HG02571 (cell line): ENCODE results near the gene IL3.

Experiments
- ATAC-seq: cut with Tn5 transposase; IDR thresholded peaks from one replicate; pipeline ENCODE4 v1.9.1; 2021; ENCODE audit warnings: mild to moderate bottlenecking, moderate library complexity; ENCODE audit not compliant: unreplicated experiment

Gene IL3

GRCh38 chr5:132060501-132061161 is at the start of gene IL3:
Gene IL3, plus strand, starts transcription at chr5:132060655. Its CDS starts 52 bp downstream, at chr5:132060707.
- ATAC-seq: no peak

DNA sequence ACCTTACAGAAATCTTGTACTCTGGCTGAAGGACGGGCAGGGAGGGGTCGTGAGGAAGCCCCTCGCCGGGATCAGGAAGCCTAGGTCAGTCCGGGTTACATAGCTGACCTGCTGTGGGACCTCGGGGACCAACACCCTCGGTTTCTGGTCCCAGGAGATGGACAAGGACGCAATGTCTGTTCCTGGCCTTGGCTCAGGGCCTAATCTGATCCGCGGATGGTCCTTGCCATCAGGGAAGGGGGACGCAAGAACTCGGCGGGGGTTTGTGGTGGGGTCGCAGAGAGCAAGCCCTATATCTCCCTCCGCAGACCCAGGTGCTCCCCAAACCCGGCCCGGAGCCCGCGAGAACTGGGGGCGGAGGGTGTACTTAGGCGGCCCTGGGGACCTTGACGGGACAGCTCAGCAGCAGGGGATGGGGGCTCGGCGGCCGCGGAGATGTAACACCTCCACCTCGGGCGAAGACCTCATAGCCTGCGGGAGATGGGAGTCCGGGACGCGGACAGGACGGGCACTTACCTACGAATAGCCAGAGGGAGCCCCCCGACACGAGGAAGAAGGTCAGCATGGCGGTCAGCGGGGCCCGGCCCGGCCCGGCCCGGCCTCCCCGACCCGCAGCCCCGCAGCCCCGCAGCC is 49.4 kb upstream of the IL3 start:
- ATAC-seq: no peak

GRCh38 chr5:132011622-132012343 is 48.7 kb upstream of the IL3 start, which contains the start of gene ACSL6:
Gene ACSL6, minus strand, starts transcription at chr5:132011658. Its CDS starts 105 bp downstream, at chr5:132011553.
- no peak for ATAC-seq

DNA sequence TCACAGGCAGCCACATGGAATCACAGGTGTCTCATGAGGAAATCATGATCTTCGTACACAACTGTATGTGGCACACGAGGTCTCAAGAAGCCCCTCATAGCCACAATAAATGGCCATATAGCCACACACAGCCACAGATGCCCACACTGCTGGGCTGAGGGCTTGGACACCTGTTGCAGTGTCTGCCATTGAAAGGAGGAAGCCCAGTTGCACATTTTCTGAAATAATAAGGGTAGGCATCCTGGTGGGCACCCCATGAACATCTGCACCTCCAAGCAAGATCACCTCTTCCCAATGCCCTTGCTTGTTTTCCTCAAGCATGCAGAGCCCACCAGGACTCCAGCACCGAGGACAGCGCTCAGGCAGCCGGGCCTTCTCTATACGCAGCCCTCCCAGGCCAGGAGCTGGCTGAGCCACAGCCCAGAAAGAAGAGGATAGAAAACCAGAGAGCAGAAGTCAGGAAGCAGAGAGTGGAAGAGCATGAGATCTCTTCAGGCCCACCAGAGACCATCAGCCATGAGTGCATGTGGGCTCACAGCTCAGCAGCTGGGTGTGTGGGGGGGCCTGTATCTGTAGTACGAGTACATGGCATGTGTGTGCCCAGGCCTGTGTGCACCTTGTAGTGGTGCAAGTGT is 48.0 kb upstream of the IL3 start:
- ATAC-seq: no peak

DNA sequence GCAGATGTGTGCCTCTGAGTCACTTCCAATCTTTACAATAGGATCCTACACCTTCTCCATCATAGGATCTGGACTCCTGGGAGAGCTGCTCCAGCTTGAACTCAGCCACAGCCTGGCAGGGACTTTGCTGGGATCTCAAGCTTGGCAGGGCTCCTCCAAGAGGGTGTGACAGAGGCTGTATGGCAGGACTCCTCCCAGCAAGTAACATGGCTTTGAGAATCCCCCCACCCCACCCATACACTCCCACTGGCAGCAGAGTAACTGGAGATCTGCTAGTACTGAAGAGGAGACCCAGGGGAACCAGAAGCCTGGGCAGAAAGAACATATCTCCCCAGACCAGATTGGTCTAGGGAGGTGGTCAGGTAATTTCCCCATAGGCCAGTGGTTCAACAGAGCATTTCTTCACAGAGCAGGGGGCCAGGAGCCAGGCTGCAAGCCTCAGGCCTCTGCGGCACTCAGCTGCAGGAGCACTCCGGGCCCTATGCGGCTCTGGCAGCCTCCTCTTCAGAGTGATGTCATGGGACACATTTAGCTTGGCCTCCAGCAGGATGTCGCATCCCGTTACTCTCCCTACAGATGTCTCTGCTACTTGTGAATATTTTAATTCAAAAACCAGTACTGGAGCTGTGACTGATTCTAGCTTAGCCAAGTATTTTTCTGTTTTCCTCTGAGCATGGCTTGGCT is 47.3 kb upstream of the IL3 start:
- no peak for ATAC-seq

DNA sequence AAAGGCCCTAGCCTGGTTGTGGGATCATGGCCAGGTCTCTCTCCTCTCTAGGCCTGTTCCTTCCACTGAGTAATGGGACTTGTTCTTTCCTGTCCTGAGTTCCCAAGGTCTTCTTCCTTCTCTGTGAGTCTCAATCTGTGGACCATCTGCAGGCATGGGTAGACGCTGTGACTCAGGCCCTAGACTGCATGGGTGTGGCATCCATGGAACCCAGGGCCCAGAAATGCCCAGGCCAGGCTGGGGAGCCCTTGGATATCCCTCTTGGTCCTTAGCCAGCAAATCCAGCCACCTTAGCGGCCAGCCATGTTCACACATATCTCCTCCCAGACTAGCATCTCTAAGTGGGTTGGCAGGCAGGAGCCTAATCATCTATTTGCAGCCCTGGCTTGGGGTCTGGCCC is 46.7 kb upstream of the IL3 start:
- no peak for ATAC-seq

GRCh38 chr5:132016721-132017250 is 43.7 kb upstream of the IL3 start:
- ATAC-seq: no peak

GRCh38 chr5:132017316-132017715 is 43.1 kb upstream of the IL3 start:
- ATAC-seq: no peak

DNA sequence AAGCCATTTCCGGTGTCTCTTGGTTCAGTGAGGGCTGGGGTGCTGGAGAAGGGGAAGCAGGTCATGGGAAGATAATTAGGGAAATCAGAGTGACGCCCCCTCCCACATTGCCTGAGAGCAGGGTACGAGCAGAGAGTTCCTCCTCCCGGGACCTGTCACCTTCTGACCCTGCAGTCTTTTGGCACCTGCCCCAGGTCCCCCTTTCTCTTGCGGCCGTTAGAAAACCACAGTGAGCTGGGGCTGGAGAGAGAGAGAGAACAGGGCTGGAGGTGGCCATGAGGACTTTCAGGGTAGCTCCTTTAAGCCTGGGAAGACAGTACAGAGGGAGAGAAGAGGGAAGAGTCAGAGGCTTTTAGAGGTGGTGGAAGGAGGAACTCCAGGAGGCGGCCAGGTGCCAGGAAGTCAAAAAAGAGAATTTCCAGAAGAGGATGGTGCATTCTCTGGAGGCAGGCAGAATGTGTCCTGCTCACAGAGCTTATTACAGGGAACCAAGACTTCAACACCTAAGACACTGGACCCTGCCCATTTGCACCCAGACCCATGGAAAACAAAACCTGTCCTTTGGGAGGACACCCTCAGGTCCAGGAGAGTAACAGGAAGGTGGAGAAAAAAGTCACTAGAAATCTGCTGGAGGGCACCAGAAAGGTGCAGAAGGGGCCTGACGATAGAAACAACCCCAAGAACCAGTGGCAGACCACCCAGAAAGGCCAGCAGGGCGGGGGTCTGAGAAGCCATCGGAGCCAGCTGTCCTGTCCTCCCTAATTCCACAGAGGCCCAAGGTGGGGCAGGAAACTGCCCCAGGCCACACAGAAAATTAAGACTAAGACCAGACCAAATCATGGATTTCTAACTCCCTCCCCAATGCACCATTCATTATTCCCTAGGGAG is 42.5 kb upstream of the IL3 start:
- ATAC-seq: no peak

GRCh38 chr5:132019337-132019736 is 41.1 kb upstream of the IL3 start:
- ATAC-seq: no peak

- peak; percentile 99 for ATAC-seq
Measured at GRCh38 chr5:132019857-132020555, 40.4 kb upstream of the IL3 start.

- ATAC-seq: peak; percentile 15
Measured at GRCh38 chr5:132020568-132021339, 39.7 kb upstream of the IL3 start.

DNA sequence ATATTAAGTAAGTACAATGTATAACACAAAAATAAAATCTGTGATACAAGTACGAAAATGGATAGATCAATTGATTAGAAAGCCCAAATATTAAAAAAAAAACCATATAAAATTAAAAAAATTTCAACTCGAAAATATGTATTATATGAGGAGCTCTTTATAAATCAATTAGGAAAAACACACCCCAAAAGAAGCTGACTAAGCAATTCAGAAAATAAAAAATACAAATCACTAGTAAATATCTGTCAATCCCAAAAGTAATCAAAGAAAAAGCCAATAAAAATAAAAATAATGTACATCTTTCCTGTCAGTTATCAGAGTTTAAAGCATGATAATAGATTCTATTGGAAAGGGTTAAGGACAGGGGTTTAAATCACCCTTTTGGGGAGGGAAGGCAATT is 38.8 kb upstream of the IL3 start:
- no peak for ATAC-seq

DNA sequence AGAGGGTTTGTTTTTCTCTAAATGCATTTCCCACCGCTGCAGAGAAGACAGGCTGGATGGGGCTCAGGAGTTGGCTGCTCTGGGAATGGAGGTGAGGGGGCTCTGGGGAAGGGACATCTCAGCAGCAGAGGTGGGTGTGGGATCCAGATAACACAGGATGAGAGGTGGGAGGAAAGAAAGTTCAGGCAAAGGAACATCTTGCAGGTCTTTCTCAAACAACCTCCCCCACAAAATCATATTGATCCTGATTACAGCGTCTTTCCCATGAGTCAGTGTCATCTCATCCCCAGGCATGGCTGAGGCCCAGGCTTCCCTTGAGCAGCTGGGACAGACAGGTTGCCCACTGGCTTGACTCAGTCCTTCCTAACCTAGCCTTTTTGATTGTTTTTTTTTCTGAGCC is 37.7 kb upstream of the IL3 start:
- ATAC-seq: no peak

DNA sequence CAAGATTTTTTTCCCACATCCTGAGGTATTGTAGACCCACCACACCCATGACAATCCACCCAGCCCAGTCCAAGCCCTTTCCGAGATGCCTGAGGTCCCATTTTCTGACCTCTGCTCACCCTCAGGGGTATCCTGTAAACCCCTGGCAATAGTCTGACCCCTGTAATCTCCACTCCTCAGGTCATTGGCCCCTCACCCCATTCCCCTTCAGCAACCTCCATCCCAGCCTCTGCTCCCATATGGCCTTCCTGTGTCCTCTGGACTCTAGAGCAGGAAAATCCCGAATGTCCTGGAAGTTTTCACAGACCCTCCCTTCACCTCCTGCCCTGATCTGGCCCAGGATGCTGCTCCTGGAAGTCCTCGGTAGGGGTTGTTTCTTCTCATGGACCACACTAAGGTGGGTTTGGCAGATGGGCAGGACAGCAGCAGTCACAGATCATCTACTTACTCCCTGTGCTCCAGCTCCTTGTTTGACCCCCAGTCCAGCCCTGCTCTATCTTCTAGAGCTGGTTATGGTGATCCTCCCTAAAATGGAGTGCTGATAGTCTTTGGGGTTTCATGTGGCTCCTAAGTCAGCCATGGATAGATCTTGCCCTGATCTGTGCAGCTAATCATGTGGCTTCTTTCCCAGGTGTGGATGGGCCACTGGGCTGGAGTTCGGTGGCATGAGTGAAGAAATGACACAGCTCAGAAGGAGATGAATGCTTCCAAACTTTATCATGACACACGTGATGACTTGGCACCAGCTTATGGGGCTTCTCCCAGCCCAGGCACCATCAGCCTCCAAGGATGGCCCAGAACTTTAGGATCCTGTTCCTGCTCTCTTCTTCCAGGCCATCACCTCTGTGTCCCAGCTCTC is 37.0 kb upstream of the IL3 start:
- no peak for ATAC-seq

GRCh38 chr5:132024117-132024435 is 36.4 kb upstream of the IL3 start:
- no peak for ATAC-seq

- ATAC-seq: no peak
Measured at GRCh38 chr5:132024789-132025402, 35.6 kb upstream of the IL3 start.
